ENCODE data around the gene PIGU. TPM values are rescaled to one million over a fixed set of nuclear protein-coding genes. Genes with fewer than 3 reads are reported as not detected.

PIGU gene
- total and polyA plus RNA-seq, 4 donors, result 6.5 to 17.3 (median 10.6) TPM

- DNase-seq (no peak), ATAC-seq (ENCODE audit: low FRiP score) (no peak)
- WGBS, 2 donors, result 87 to 91% methylated on average over 3 of the region's 3 CpGs
- no peak overlapping the region for H3K27ac ChIP-seq (ENCODE audit: low read depth in 1 of 2, low read length in 2 of 2)
- no peaks in the 10 kb centered on the region for H3K9me3 ChIP-seq (ENCODE audit: control insufficient read depth, low read length)
- no peak overlapping the region for H3K4me3 ChIP-seq (ENCODE audit: low read length in 2 of 2)
- H3K36me3 ChIP-seq (ENCODE audit: control insufficient read depth in 1 of 2, insufficient read depth in 2 of 2, low read length in 1 of 2), result peaks cover 0 to 1% of the 10 kb centered on the region in 2 donors
- H3K27me3 ChIP-seq (ENCODE audit: control insufficient read depth in 1 of 2, insufficient read depth in 2 of 2, low read length in 1 of 2), result no peaks in the 10 kb centered on the region
- H3K4me1 ChIP-seq (ENCODE audit: control insufficient read depth in 1 of 2, insufficient read depth in 2 of 2, low read length in 2 of 2), result no peaks in the 10 kb centered on the region
- intact Hi-C loops (cut with DNase I), result no loop called here
These were observed 165.0 kb downstream of the PIGU start for GRCh38 chr20:34511891-34512265.

GRCh38 chr20:34510575-34510974 is 166.3 kb downstream of the PIGU start:
- ATAC-seq (ENCODE audit: low FRiP score) (no peak), DNase-seq (no peak)
- Histone ChIP-seq H3K27me3 (ENCODE audit: control insufficient read depth in 1 of 2, insufficient read depth in 2 of 2, low read length in 1 of 2) (no peaks in the 10 kb centered on the region), H3K9me3 (ENCODE audit: control insufficient read depth, low read length) (no peaks in the 10 kb centered on the region), H3K4me1 (ENCODE audit: control insufficient read depth in 1 of 2, insufficient read depth in 2 of 2, low read length in 2 of 2) (no peaks in the 10 kb centered on the region), H3K4me3 (ENCODE audit: low read length in 2 of 2) (no peak overlapping the region), H3K27ac (ENCODE audit: low read depth in 1 of 2, low read length in 2 of 2) (no peak overlapping the region), H3K36me3 (ENCODE audit: control insufficient read depth in 1 of 2, insufficient read depth in 2 of 2, low read length in 1 of 2) (peaks cover 0 to 5% of the 10 kb centered on the region in 2 donors)
- intact Hi-C loops (cut with DNase I), result no loop called here
- WGBS, 2 donors, result 90 to 96% methylated on average over 1 of the region's 1 CpG

Other genes with a start within 250 kb of the PIGU start
- 100 to 1,000 TPM; 120 to 143 TPM for gene DYNLRB1, start 160.7 kb downstream of the PIGU start, total RNA-seq
- 100 to 1,000 TPM; 302 to 305 TPM for gene DYNLRB1, start 160.7 kb downstream of the PIGU start, polyA plus RNA-seq
- 10 to 100 TPM; 45.0 to 46.1 TPM for gene MAP1LC3A, start 118.4 kb downstream of the PIGU start, total RNA-seq
- gene MAP1LC3A, start 118.4 kb downstream of the PIGU start, polyA plus RNA-seq, result 10 to 100 TPM; 32.6 to 92.9 TPM
- gene TP53INP2, start 27.3 kb upstream of the PIGU start, total RNA-seq, result 10 to 100 TPM; 12.9 to 29.7 TPM
- 10 to 100 TPM; 11.3 to 28.3 TPM for gene TP53INP2, start 27.3 kb upstream of the PIGU start, polyA plus RNA-seq
- 10 to 100 TPM; 21.3 to 28.1 TPM for gene NCOA6, start 148.6 kb upstream of the PIGU start, total RNA-seq
- 10 to 100 TPM; 10.2 to 13.4 TPM for gene NCOA6, start 148.6 kb upstream of the PIGU start, polyA plus RNA-seq
- gene GGT7, start 195.8 kb upstream of the PIGU start, total RNA-seq, result 10 to 100 TPM; 22.3 to 27.1 TPM
- gene GGT7, start 195.8 kb upstream of the PIGU start, polyA plus RNA-seq, result 10 to 100 TPM in 1 of 2 donors, 1 to 10 TPM in 1; 7.5 to 41.3 TPM
- 10 to 100 TPM; 64.8 to 87.4 TPM for gene ACSS2, start 199.5 kb upstream of the PIGU start, total RNA-seq
- 10 to 100 TPM; 59.4 to 99.0 TPM for gene ACSS2, start 199.5 kb upstream of the PIGU start, polyA plus RNA-seq

All from aorta (tissue), 5 donors.